K562 (cell line): ENCODE measurements around the gene HVCN1. TPM values are rescaled to one million over a fixed set of nuclear protein-coding genes. Genes with fewer than 3 reads are reported as not detected.

Experiments used
- polyA plus RNA-seq, 8 experiments: library from polyadenylated mRNA; depleted of rRNA in 4 of 8; stranded (reverse) in 5 of 8; unstranded in 3 of 8; fragments of >200 nt; fragmentation: Nextera tagmentation in 2 of 8; fragmentation: Illumina TruSeq in 1 of 8; extraction: Ambion mirVana in 2 of 8; extraction: Trizol in 1 of 8; gene quantifications; 2 replicates each; pipeline versions ENCODE4 v1.2.1 to v1.2.3, GENCODE V29; 2011 to 2014; ENCODE audit warnings: inconsistent platforms in 1 of 8, missing spikeins in 1 of 8
- total RNA-seq, 7 experiments: library from RNA; depleted of rRNA in 6 of 7; stranded (reverse); fragments of >200 nt in 6 of 7; fragmentation: Illumina TruSeq in 2 of 7; extraction: Trizol in 2 of 7; gene quantifications; 2 replicates each; pipeline versions ENCODE4 v1.2.1 to v1.2.3, GENCODE V29; 2011 to 2021; ENCODE audit warnings: low replicate concordance in 1 of 7
- TF ChIP-seq, protein P1 (sequence below), 2 experiments: fragments of 450-650 bp in 1 of 2; sonication (generic) in 1 of 2; formaldehyde crosslinking in 1 of 2; IDR thresholded peaks in 1 of 2; conservative IDR thresholded peaks in 1 of 2; 2 replicates each; pipeline versions ENCODE4 v1.6.1 to v1.8.1; 2016 to 2023; ENCODE audit warnings: mild to moderate bottlenecking in 2 of 2, moderate library complexity in 2 of 2, inconsistent platforms in 1 of 2, missing genetic modification reagents in 1 of 2
- TF ChIP-seq, protein P2 (sequence below): fragments of 250-450 bp; sonication (Bioruptor Pico); IDR thresholded peaks from 2 replicates; pipeline ENCODE4 v1.4.0; 2020; ENCODE audit warnings: borderline replicate concordance
- TF ChIP-seq, protein P3 (sequence below): sonication (generic); formaldehyde crosslinking; IDR thresholded peaks from 2 replicates; pipeline ENCODE4 v1.8.0; 2022; ENCODE audit warnings: missing genetic modification reagents, mild to moderate bottlenecking, borderline replicate concordance

Gene HVCN1
- total and polyA plus RNA-seq, 9 of the 15 experiments (the other 6 are each of a cell fraction or from before 2014, with no cell fraction given): 0.21 to 1.4 (median 0.74) TPM

DNA sequence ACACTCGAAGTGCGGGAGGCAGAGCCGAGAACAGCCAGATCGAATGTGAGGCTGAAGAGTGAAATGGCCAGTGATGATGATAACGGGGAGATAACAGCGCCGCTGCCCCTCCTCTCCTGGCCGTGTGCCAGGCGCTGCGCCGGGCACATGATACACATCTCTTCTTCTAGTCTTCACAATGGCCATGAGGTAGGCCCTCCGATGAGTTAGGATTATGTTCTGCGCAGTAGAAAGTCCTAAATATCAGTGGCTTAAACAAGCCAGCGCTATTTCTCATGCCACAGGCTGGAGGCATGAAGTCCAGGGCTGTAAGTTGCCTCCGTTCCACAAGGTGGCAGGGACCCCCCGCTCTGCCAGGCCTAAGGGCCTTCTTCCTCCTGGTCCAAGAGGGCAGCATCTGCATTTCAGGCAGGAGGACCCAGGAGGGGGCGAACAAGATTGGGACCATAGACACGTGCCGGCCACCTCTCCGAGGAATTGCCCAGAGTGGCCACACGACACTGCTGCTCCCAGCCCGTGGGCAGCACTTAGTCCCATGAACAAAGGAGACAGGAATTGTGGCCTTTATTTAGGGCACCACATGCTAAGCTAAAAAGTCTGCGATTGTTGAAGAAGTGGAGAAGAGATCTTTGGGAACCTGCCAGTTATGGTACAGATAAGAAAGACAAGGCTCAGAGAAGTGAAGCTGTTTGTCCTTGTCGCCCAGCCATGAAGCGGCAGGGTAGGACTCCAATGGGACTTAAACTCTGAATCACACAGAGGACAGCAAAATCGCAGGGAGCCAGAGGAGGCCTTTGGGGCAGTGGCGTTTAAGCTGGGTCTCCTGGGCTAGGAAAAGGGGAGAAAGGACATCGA lies 10.9 kb upstream of the HVCN1 start (continued):
- TF ChIP-seq, protein P1, sequence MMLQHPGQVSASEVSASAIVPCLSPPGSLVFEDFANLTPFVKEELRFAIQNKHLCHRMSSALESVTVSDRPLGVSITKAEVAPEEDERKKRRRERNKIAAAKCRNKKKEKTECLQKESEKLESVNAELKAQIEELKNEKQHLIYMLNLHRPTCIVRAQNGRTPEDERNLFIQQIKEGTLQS (IDR thresholded peaks at IDR 0.05): no peak
- TF ChIP-seq, protein P1 (CRISPR knock-in tag; conservative IDR thresholded peaks at IDR 0.05): 0 out of 2 replicates have a peak, but pooled peaks have one; percentile 36
- TF ChIP-seq, protein P2, sequence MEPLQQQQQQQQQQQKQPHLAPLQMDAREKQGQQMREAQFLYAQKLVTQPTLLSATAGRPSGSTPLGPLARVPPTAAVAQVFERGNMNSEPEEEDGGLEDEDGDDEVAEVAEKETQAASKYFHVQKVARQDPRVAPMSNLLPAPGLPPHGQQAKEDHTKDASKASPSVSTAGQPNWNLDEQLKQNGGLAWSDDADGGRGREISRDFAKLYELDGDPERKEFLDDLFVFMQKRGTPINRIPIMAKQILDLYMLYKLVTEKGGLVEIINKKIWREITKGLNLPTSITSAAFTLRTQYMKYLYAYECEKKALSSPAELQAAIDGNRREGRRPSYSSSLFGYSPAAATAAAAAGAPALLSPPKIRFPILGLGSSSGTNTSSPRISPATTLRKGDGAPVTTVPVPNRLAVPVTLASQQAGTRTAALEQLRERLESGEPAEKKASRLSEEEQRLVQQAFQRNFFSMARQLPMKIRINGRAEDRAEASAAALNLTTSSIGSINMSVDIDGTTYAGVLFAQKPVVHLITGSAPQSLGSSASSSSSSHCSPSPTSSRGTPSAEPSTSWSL (CRISPR knock-in tag): no peak
- TF ChIP-seq, protein P3, sequence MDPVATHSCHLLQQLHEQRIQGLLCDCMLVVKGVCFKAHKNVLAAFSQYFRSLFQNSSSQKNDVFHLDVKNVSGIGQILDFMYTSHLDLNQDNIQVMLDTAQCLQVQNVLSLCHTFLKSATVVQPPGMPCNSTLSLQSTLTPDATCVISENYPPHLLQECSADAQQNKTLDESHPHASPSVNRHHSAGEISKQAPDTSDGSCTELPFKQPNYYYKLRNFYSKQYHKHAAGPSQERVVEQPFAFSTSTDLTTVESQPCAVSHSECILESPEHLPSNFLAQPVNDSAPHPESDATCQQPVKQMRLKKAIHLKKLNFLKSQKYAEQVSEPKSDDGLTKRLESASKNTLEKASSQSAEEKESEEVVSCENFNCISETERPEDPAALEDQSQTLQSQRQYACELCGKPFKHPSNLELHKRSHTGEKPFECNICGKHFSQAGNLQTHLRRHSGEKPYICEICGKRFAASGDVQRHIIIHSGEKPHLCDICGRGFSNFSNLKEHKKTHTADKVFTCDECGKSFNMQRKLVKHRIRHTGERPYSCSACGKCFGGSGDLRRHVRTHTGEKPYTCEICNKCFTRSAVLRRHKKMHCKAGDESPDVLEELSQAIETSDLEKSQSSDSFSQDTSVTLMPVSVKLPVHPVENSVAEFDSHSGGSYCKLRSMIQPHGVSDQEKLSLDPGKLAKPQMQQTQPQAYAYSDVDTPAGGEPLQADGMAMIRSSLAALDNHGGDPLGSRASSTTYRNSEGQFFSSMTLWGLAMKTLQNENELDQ (CRISPR knock-in tag): no peak
